H9 (cell line): ENCODE results near the gene SPSB3. TPM values are rescaled to one million over a fixed set of nuclear protein-coding genes. Genes with fewer than 3 reads are reported as not detected.

Experiments used
- DNase-seq: peaks from one replicate; pipeline ENCODE4 v3.0.0-alpha.2; 2017
- H2AFZ ChIP-seq: one replicate; pipeline ENCODE4 v1.6.1; 2013; ENCODE audit warnings: mild to moderate bottlenecking, low read length, control low read depth, moderate library complexity
- H2AK5ac ChIP-seq: 2 replicates; pipeline ENCODE4 v1.6.1; 2013; ENCODE audit warnings: low read length, control low read depth, mixed read lengths; ENCODE audit not compliant: insufficient read length
- H2BK120ac ChIP-seq: one replicate; pipeline ENCODE4 v1.6.1; 2013; ENCODE audit warnings: low read depth, mild to moderate bottlenecking, low read length, control low read depth, inconsistent platforms; ENCODE audit not compliant: poor library complexity, severe bottlenecking
- H2BK12ac ChIP-seq: 2 replicates; pipeline ENCODE4 v1.6.1; 2013; ENCODE audit warnings: low read length, control low read depth, mixed read lengths, low read depth; ENCODE audit not compliant: insufficient read length
- H2BK15ac ChIP-seq: 2 replicates; pipeline ENCODE4 v1.6.1; 2013; ENCODE audit warnings: low read depth, low read length, control low read depth
- H2BK20ac ChIP-seq: one replicate; pipeline ENCODE4 v1.6.1; 2013; ENCODE audit warnings: low read depth, mild to moderate bottlenecking, low read length, control low read depth, inconsistent platforms; ENCODE audit not compliant: poor library complexity, severe bottlenecking
- H2BK5ac ChIP-seq: 2 replicates; pipeline ENCODE4 v1.6.1; 2013; ENCODE audit warnings: low read length, control low read depth, mixed read lengths; ENCODE audit not compliant: insufficient read length
- H3K14ac ChIP-seq: 2 replicates; pipeline ENCODE4 v1.6.1; 2013; ENCODE audit warnings: low read length, control low read depth; ENCODE audit not compliant: insufficient read depth
- H3K18ac ChIP-seq: 2 replicates; pipeline ENCODE4 v1.6.1; 2013; ENCODE audit warnings: low read depth, mild to moderate bottlenecking, mixed read lengths, low read length, control low read depth; ENCODE audit not compliant: insufficient read length
- H3K23ac ChIP-seq: 2 replicates; pipeline ENCODE4 v1.6.1; 2013; ENCODE audit warnings: low read length, control low read depth, mixed read lengths, low read depth; ENCODE audit not compliant: insufficient read length
- H3K23me2 ChIP-seq: 2 replicates; pipeline ENCODE4 v1.6.1; 2013; ENCODE audit warnings: low read depth, mild to moderate bottlenecking, mixed read lengths, low read length, control low read depth; ENCODE audit not compliant: insufficient read length, poor library complexity, severe bottlenecking
- H3K27ac ChIP-seq: 2 replicates; pipeline ENCODE4 v1.5.1; 2013; ENCODE audit warnings: low read length, control low read depth, mixed read lengths, low read depth; ENCODE audit not compliant: insufficient read length
- H3K27me3 ChIP-seq: 2 replicates; pipeline ENCODE4 v1.6.1; 2013; ENCODE audit warnings: low read length, control low read depth, inconsistent platforms; ENCODE audit not compliant: insufficient read depth
- H3K4ac ChIP-seq: 2 replicates; pipeline ENCODE4 v1.6.1; 2013; ENCODE audit warnings: low read depth, mild to moderate bottlenecking, control low read depth, inconsistent platforms, low read length, moderate library complexity
- H3K4me1 ChIP-seq: 2 replicates; pipeline ENCODE4 v1.6.1; 2013; ENCODE audit warnings: low read length, control low read depth, inconsistent platforms; ENCODE audit not compliant: insufficient read depth
- H3K4me2 ChIP-seq: 2 replicates; pipeline ENCODE4 v1.6.1; 2013; ENCODE audit warnings: low read length, control low read depth, mixed read lengths; ENCODE audit not compliant: insufficient read length, insufficient read depth
- H3K56ac ChIP-seq: 2 replicates; pipeline ENCODE4 v1.6.1; 2013; ENCODE audit warnings: low read depth, mild to moderate bottlenecking, mixed read lengths, low read length, control low read depth; ENCODE audit not compliant: insufficient read length
- H3K79me1 ChIP-seq: 2 replicates; pipeline ENCODE4 v1.6.1; 2013; ENCODE audit warnings: low read depth, mild to moderate bottlenecking, moderate library complexity, low read length, control low read depth, inconsistent platforms; ENCODE audit not compliant: insufficient read depth, poor library complexity, severe bottlenecking
- H3K79me2 ChIP-seq: 2 replicates; pipeline ENCODE4 v1.6.1; 2013; ENCODE audit warnings: low read length, control low read depth, inconsistent platforms; ENCODE audit not compliant: insufficient read depth
- H3K9ac ChIP-seq: 2 replicates; pipeline ENCODE4 v1.6.1; 2013; ENCODE audit warnings: low read length, control low read depth, mixed read lengths; ENCODE audit not compliant: insufficient read length; ENCODE audit errors: extremely low read depth
- H3K9me3 ChIP-seq: one replicate; pipeline ENCODE4 v1.6.1; 2013; ENCODE audit warnings: low read depth, low read length, inconsistent platforms; ENCODE audit not compliant: control insufficient read depth
- H3T11ph ChIP-seq: one replicate; pipeline ENCODE4 v1.6.1; 2013; ENCODE audit warnings: mild to moderate bottlenecking, low read length, control low read depth, inconsistent platforms
- H4K20me1 ChIP-seq: one replicate; pipeline ENCODE4 v1.6.1; 2013; ENCODE audit not compliant: control insufficient read depth, insufficient read length, insufficient read depth
- H4K5ac ChIP-seq: 2 replicates; pipeline ENCODE4 v1.6.1; 2013; ENCODE audit warnings: low read depth, mild to moderate bottlenecking, mixed read lengths, low read length, control low read depth; ENCODE audit not compliant: insufficient read length
- H4K8ac ChIP-seq: replicated peaks from 2 replicates; pipeline ENCODE4 v1.6.1; 2013; ENCODE audit warnings: low read length, control low read depth, mixed read lengths, low read depth; ENCODE audit not compliant: insufficient read length
- H4K91ac ChIP-seq: 2 replicates; pipeline ENCODE4 v1.6.1; 2013; ENCODE audit warnings: low read depth, mild to moderate bottlenecking, moderate library complexity, mixed read lengths, low read length, control low read depth; ENCODE audit not compliant: insufficient read length
- H3K27ac Mint-ChIP-seq, 3 experiments: 2 replicates in 2 of 3; 3 replicates in 1 of 3; pipeline ENCODE4 v1.8.0; 2020 to 2021; ENCODE audit warnings: mixed read lengths in 3 of 3, mild to moderate bottlenecking in 1 of 3, moderate library complexity in 1 of 3
- H3K27me3 Mint-ChIP-seq: 2 replicates; pipeline ENCODE4 v1.8.0; 2021; ENCODE audit warnings: low read depth, mild to moderate bottlenecking, moderate library complexity, mixed read lengths
- H3K36me3 Mint-ChIP-seq, 3 experiments: 2 replicates in 2 of 3; 3 replicates in 1 of 3; pipeline ENCODE4 v1.8.0; 2020 to 2021; ENCODE audit warnings: low read depth in 3 of 3, mixed read lengths in 3 of 3; ENCODE audit not compliant: insufficient read depth in 1 of 3
- H3K4me1 Mint-ChIP-seq, 2 experiments: 2 replicates each; pipeline ENCODE4 v1.8.0; 2020; ENCODE audit warnings: mixed read lengths in 2 of 2
- H3K4me3 Mint-ChIP-seq, 2 experiments: 2 replicates in 1 of 2; 3 replicates in 1 of 2; pipeline ENCODE4 v1.8.0; 2020 to 2021; ENCODE audit warnings: mild to moderate bottlenecking in 2 of 2, mixed read lengths in 2 of 2, moderate library complexity in 1 of 2
- H3K9me3 Mint-ChIP-seq, 2 experiments: 2 replicates in 1 of 2; 3 replicates in 1 of 2; pipeline ENCODE4 v1.8.0; 2020; ENCODE audit warnings: mild to moderate bottlenecking in 2 of 2, mixed read lengths in 2 of 2, moderate library complexity in 1 of 2
- CTCF ChIP-seq: fragments of 200-600 bp; sonication (generic); conservative IDR thresholded peaks from 3 replicates; pipeline ENCODE4 v1.8.0; 2021; ENCODE audit warnings: antibody characterized with exemption, mild to moderate bottlenecking
- WGBS: extraction: QIAGEN DNeasy Blood & Tissue Kit; methylation state at CpG from one replicate; pipeline ENCODE4 v1.1.7; 2013; ENCODE audit warnings: missing lambda C conversion rate, low lambda C conversion rate, mixed read lengths; ENCODE audit not compliant: insufficient read length; ENCODE audit errors: extremely low coverage; 5-methylcytosine and 5-hydroxymethylcytosine counted together
- long read RNA-seq: library from polyadenylated mRNA; unstranded; transcript quantifications from one replicate; pipeline ENCODE4 v2.0.0, GENCODE V29; 2020
- total RNA-seq: library from RNA; stranded (reverse); gene quantifications from 2 replicates; pipeline ENCODE4 v1.2.1, GENCODE V29; 2021

SPSB3 gene
- total RNA-seq, result 19.9 and 20.0 TPM in 2 replicates
- long read RNA-seq, transcript SPSB3-209 (6 exons, 1,628 nt), result minor isoform, 46 of 264 reads
- long read RNA-seq, transcript SPSB3-202 (5 exons, 1,509 nt), result minor isoform, 15 of 264 reads
- long read RNA-seq, transcript SPSB3-201 (6 exons, 1,449 nt), result minor isoform, 23 of 264 reads
- long read RNA-seq, transcript SPSB3-208 (7 exons, 1,784 nt), result major isoform, 132 of 264 reads
- long read RNA-seq, partial matches to known transcripts, result 6 of 264 reads
- long read RNA-seq, other reads (novel, unspliced or antisense), result 28 of 264 reads

- Histone ChIP-seq H3K23me2 (peaks cover 5% of the 10 kb centered on the region), H3K4me1 (no peaks in the 10 kb centered on the region; the same call in 1 of the 2 replicates), H3K18ac (peak within 1 kb of the TSS; percentile 59), H4K20me1 (no peaks in the 10 kb centered on the region), H2BK20ac (no peak within 1 kb of the TSS), H2AK5ac (no peak within 1 kb of the TSS), H2BK12ac (no peak within 1 kb of the TSS), H3K4ac (no peak within 1 kb of the TSS), H3K9me3 (no peaks in the 10 kb centered on the region), H3K56ac (no peak within 1 kb of the TSS), H3K79me1 (peaks cover 5% of the 10 kb centered on the region), H2BK15ac (no peak within 1 kb of the TSS), H3K27ac (no peak within 1 kb of the TSS), H2BK120ac (no peak within 1 kb of the TSS), H3T11ph (no peak within 1 kb of the TSS), H3K9ac (peak within 1 kb of the TSS; percentile 61), H2BK5ac (no peak within 1 kb of the TSS), H3K79me2 (peaks cover 8% of the 10 kb centered on the region; the same call in 1 of the 2 replicates), H3K27me3 (no peaks in the 10 kb centered on the region), H4K91ac (no peak within 1 kb of the TSS), H3K14ac (peak within 1 kb of the TSS; percentile 43; the same call in 1 of the 2 replicates), H2AFZ (no peak within 1 kb of the TSS), H4K5ac (no peak within 1 kb of the TSS), H3K23ac (no peak within 1 kb of the TSS), H4K8ac (no peak within 1 kb of the TSS), H3K4me2 (peak within 1 kb of the TSS; percentile 86)
- no peak; the same call in 2 of the 3 replicates for TF ChIP-seq CTCF
- WGBS, result no CpG with 5 or more reads among the region's 102 CpGs
- peaks cover 2% of the 10 kb centered on the region; the same call in 1 of the 2 replicates for H3K27me3 Mint-ChIP-seq
- peak; percentile 100 for DNase-seq
- H3K36me3 Mint-ChIP-seq, result peaks cover 2 to 31% (median 13%) of the 10 kb centered on the region in 3 experiments; a peak in 4 of 7 replicates
- H3K9me3 Mint-ChIP-seq, result no peaks in the 10 kb centered on the region
- peak within 1 kb of the TSS; percentile 91 to 95 for H3K4me3 Mint-ChIP-seq
- peaks cover 7 to 14% of the 10 kb centered on the region in 2 experiments for H3K4me1 Mint-ChIP-seq
- peak within 1 kb of the TSS; percentile 59 to 97 (median 72); a peak in 6 of 7 replicates for H3K27ac Mint-ChIP-seq
These were observed at the start of gene SPSB3, which contains the start of gene NUBP2 for GRCh38 chr16:1782408-1783264. TSS of gene SPSB3 (minus strand) at chr16:1782571. CDS start at chr16:1781483, 1,088 bp downstream. TSS of gene NUBP2 (plus strand) at chr16:1782960. CDS start at chr16:1783021, 61 bp downstream.
